ENCODE measurements around the gene DBI. TPM values are rescaled to one million over a fixed set of nuclear protein-coding genes. Genes with fewer than 3 reads are reported as not detected.

Gene DBI
- total and polyA plus RNA-seq, 2 donors from 2014 or later: 135 to 1,066 TPM

DNA sequence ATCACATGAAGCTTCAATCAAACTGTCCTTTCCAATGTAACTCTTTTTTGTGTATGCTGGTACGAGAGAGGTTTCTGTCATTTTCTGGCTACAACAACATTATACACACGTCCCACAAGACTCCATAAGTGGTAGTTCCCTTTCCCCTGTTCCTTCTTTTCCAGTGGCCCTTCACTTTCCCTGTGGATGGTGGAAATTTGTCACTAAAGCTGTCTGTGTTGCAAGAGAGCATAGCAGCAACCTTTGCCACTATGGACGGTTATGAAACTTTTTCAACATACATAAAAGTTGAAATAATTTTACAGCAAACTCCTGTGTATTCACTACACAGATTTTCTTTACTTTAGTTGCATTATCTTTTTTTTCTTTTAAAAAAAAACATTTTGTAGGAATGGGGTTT, 18.7 kb downstream of the DBI start:
- Histone ChIP-seq H3K27me3 (ENCODE audit: control insufficient read depth, insufficient read depth, low read length) (no peaks in the 10 kb centered on the region), H3K9ac (ENCODE audit: low read length in 3 of 3) (no peak overlapping the region), H3K9me3 (ENCODE audit: control insufficient read depth in 2 of 3, insufficient read depth in 1 of 3, low read length in 3 of 3) (no peaks in the 10 kb centered on the region), H3K36me3 (ENCODE audit: control insufficient read depth in 2 of 3, insufficient read depth in 3 of 3, low read length in 3 of 3) (no peaks in the 10 kb centered on the region), H3K4me3 (ENCODE audit: low read length in 3 of 3) (no peak overlapping the region), H3K27ac (ENCODE audit: low read depth in 2 of 2, low read length in 2 of 2) (no peak overlapping the region), H3K4me1 (ENCODE audit: control insufficient read depth in 2 of 3, insufficient read depth in 2 of 3, low read depth in 1 of 3, low read length in 3 of 3) (peaks cover 0 to 26% (median 11%) of the 10 kb centered on the region in 3 donors)
- DNase-seq (no peak), FAIRE-seq (no peak)
- intact Hi-C loops (cut with DNase I): no loop called here
- TF ChIP-seq, protein P1, sequence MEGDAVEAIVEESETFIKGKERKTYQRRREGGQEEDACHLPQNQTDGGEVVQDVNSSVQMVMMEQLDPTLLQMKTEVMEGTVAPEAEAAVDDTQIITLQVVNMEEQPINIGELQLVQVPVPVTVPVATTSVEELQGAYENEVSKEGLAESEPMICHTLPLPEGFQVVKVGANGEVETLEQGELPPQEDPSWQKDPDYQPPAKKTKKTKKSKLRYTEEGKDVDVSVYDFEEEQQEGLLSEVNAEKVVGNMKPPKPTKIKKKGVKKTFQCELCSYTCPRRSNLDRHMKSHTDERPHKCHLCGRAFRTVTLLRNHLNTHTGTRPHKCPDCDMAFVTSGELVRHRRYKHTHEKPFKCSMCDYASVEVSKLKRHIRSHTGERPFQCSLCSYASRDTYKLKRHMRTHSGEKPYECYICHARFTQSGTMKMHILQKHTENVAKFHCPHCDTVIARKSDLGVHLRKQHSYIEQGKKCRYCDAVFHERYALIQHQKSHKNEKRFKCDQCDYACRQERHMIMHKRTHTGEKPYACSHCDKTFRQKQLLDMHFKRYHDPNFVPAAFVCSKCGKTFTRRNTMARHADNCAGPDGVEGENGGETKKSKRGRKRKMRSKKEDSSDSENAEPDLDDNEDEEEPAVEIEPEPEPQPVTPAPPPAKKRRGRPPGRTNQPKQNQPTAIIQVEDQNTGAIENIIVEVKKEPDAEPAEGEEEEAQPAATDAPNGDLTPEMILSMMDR (IDR thresholded peaks at IDR 0.05; ENCODE audit: borderline replicate concordance, extremely low read depth, insufficient read depth): no peak

DNA sequence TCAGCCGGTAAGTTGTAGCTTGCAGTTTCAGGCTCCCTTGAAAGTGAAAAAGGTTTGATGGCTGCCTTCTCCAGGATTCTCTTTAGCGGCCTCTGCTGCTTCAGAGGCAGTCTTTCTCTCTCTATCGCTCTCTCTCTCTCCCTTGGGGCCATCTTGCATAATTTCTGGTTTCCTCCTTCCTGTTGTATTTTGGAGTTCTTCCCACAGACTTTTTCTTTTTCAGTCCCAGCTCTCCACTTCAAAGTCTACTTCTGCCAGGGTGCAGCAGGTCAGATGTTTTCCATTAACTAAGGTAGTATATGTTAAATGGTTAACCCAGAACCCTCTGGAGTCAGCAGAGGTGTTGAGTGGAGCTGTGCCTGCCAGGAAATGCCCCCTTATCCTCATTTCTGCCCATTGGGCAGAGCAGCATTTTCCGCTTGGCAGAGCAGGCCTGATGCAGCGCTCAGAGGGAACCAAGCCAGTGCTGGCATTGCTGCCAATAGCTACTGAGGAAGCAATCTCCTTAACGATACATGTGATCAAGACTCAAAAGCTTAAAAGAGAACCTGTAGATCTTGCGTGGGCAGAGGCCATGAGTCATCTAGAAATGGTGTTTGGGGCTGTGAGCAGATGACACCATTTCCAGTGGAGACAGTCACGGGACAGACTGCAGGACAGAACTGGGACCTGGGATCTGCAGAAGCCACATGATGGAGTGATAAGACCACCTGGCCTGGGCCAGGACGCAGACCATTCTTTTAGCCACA, 20.8 kb downstream of the DBI start:
- TF ChIP-seq, protein P1 (IDR thresholded peaks at IDR 0.05; ENCODE audit: borderline replicate concordance, extremely low read depth, insufficient read depth): peak; percentile 28
- intact Hi-C loops (cut with DNase I): no loop called here

DNA sequence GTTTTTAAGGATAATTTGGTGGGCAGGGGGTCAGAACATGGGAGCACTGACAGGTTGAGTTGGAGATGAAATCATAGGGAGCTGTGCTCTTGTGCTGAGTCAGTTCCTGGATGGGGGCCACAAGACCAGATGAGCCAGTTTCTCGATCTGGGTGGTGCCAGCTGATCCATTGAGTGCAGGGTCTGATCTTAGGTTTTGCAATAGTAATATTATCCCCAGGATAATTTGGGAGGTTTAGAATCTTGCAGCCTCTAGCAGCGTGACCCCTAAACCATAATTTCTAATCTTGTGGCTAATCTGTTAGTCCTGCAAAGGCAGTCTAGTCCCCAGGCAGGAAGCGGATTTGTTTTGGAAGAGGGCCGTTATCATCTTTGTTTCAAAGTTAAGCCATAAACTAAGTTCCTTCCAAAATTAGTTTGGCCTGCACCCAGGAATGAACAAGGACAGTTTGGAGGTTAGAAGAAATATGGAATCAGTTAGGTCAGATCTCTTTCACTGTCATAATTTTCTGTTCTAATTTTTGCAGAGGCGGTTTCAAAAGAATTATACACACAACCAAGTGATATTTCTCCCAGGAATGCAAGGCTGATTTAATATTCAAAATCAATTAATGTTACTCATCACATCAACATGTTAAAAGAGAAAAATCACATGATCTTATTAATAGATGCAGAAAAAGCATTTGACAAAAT, 23.0 kb downstream of the DBI start:
- peaks cover 0 to 26% (median 11%) of the 10 kb centered on the region in 3 donors for H3K4me1 ChIP-seq (ENCODE audit: control insufficient read depth in 2 of 3, insufficient read depth in 2 of 3, low read depth in 1 of 3, low read length in 3 of 3)
- no peaks in the 10 kb centered on the region for H3K27me3 ChIP-seq (ENCODE audit: control insufficient read depth, insufficient read depth, low read length)
- FAIRE-seq: no peak
- no peak overlapping the region for H3K9ac ChIP-seq (ENCODE audit: low read length in 3 of 3)
- peak in 2 of 5 donors; percentile 20 to 82 for DNase-seq
- peak overlapping the region in 1 of 2 donors; percentile 24 for H3K27ac ChIP-seq (ENCODE audit: low read depth in 2 of 2, low read length in 2 of 2)
- TF ChIP-seq, protein P1 (IDR thresholded peaks at IDR 0.05; ENCODE audit: borderline replicate concordance, extremely low read depth, insufficient read depth): no peak
- intact Hi-C loops (cut with DNase I): no loop called here
- no peaks in the 10 kb centered on the region for H3K36me3 ChIP-seq (ENCODE audit: control insufficient read depth in 2 of 3, insufficient read depth in 3 of 3, low read length in 3 of 3)
- no peak overlapping the region for H3K4me3 ChIP-seq (ENCODE audit: low read length in 3 of 3)
- no peaks in the 10 kb centered on the region for H3K9me3 ChIP-seq (ENCODE audit: control insufficient read depth in 2 of 3, insufficient read depth in 1 of 3, low read length in 3 of 3)

More for the DNA sequence above, 20.8 kb downstream of the DBI start:
- peaks cover 0 to 26% (median 11%) of the 10 kb centered on the region in 3 donors for H3K4me1 ChIP-seq (ENCODE audit: control insufficient read depth in 2 of 3, insufficient read depth in 2 of 3, low read depth in 1 of 3, low read length in 3 of 3)
- H3K9me3 ChIP-seq (ENCODE audit: control insufficient read depth in 2 of 3, insufficient read depth in 1 of 3, low read length in 3 of 3): no peaks in the 10 kb centered on the region
- peak overlapping the region; percentile 66 to 84 for H3K27ac ChIP-seq (ENCODE audit: low read depth in 2 of 2, low read length in 2 of 2)
- peak overlapping the region in 1 of 3 donors; percentile 54 for H3K9ac ChIP-seq (ENCODE audit: low read length in 3 of 3)
- peak overlapping the region in 1 of 3 donors; percentile 20 for H3K4me3 ChIP-seq (ENCODE audit: low read length in 3 of 3)
- peak; percentile 56 to 93 (median 83) for DNase-seq
- peak; percentile 94 for FAIRE-seq
- H3K27me3 ChIP-seq (ENCODE audit: control insufficient read depth, insufficient read depth, low read length): no peaks in the 10 kb centered on the region
- no peaks in the 10 kb centered on the region for H3K36me3 ChIP-seq (ENCODE audit: control insufficient read depth in 2 of 3, insufficient read depth in 3 of 3, low read length in 3 of 3)

Measured in kidney (tissue), 14 donors.